ENCODE measurements around the gene CYP1B1. TPM values are rescaled to one million over a fixed set of nuclear protein-coding genes. Genes with fewer than 3 reads are reported as not detected.

CYP1B1 gene
- total and polyA plus RNA-seq, 2 of the 13 experiments (the other 11 are each of a cell fraction or from before 2014, with no cell fraction given): not detected

- no peak overlapping the region for H3K27ac ChIP-seq (ENCODE audit: extremely low read length, insufficient read depth, low read length)
- ATAC-seq (no peak), FAIRE-seq (no peak), DNase-seq (ENCODE audit: low spot score) (no peak)
- no TSS peak for BruUV-seq (replicated peaks)
- H4K20me1 ChIP-seq (ENCODE audit: insufficient read depth, low read length): no peaks in the 10 kb centered on the region
- in situ Hi-C loops (cut with HindIII; ENCODE audit: extremely low pct_ligation_motif_present, low pct_unique_long_range_greater_than_20kb) (no loop called here), intact Hi-C loops (cut with micrococcal nuclease; ENCODE audit: unreplicated experiment) (no loop called here)
- TF ChIP-seq CTCF (CRISPR knock-in tag; IDR thresholded peaks at IDR 0.05): no peak
- no peak for TF ChIP-seq ZNF18 (CRISPR knock-in tag; IDR thresholded peaks at IDR 0.05; ENCODE audit: insufficient replicate concordance)
- H2AFZ ChIP-seq (ENCODE audit: low read length): no peak overlapping the region
- no peaks in the 10 kb centered on the region for H3K4me1 ChIP-seq (ENCODE audit: insufficient read depth, low read length)
- 71% methylated on average over 4 of the region's 4 CpGs for WGBS (ENCODE audit: low lambda C conversion rate)
- no peaks in the 10 kb centered on the region for H3K79me2 ChIP-seq (ENCODE audit: insufficient read depth, low read length)
- H3K4me3 ChIP-seq (replicated peaks in 1 of 3; ENCODE audit: insufficient read depth in 1 of 3, low read depth in 2 of 3, low read length in 3 of 3): no peak overlapping the region
- no peaks in the 10 kb centered on the region for H3K36me3 ChIP-seq (replicated peaks in 1 of 2; ENCODE audit: control insufficient read depth in 1 of 2, insufficient read depth in 2 of 2, low read length in 2 of 2)
- no peak overlapping the region for H3K9ac ChIP-seq (ENCODE audit: insufficient read depth, low read depth, low read length)
- ChIA-PET POLR2A (no interaction called here), CTCF (ENCODE audit: low intra/inter-chr PET ratio, low total read pairs) (no interaction called here)
- H3K27me3 ChIP-seq (ENCODE audit: control insufficient read depth in 1 of 2, insufficient read depth in 2 of 2, low read length in 2 of 2): peaks cover 0 to 12% of the 10 kb centered on the region in 2 experiments; a peak in 3 of 5 replicates
- no peak overlapping the region for H3K4me2 ChIP-seq (ENCODE audit: low read depth, low read length)
- no peaks in the 10 kb centered on the region for H3K9me3 ChIP-seq (ENCODE audit: low read length)
Observed at GRCh38 chr2:38068234-38068633, 7.7 kb downstream of the CYP1B1 start.

- in situ Hi-C loops (cut with HindIII; ENCODE audit: extremely low pct_ligation_motif_present, low pct_unique_long_range_greater_than_20kb) (no loop called here), intact Hi-C loops (cut with micrococcal nuclease; ENCODE audit: unreplicated experiment) (no loop called here)
- ATAC-seq (no peak), FAIRE-seq (no peak), DNase-seq (ENCODE audit: low spot score) (no peak)
- Histone ChIP-seq H3K4me1 (ENCODE audit: insufficient read depth, low read length) (no peaks in the 10 kb centered on the region), H2AFZ (ENCODE audit: low read length) (no peak overlapping the region), H3K9me3 (ENCODE audit: low read length) (no peaks in the 10 kb centered on the region), H3K79me2 (ENCODE audit: insufficient read depth, low read length) (no peaks in the 10 kb centered on the region), H3K9ac (ENCODE audit: insufficient read depth, low read depth, low read length) (no peak overlapping the region), H3K4me3 (replicated peaks in 1 of 3; ENCODE audit: insufficient read depth in 1 of 3, low read depth in 2 of 3, low read length in 3 of 3) (no peak overlapping the region), H3K4me2 (ENCODE audit: low read depth, low read length) (no peak overlapping the region), H3K36me3 (replicated peaks in 1 of 2; ENCODE audit: control insufficient read depth in 1 of 2, insufficient read depth in 2 of 2, low read length in 2 of 2) (no peaks in the 10 kb centered on the region), H3K27ac (ENCODE audit: extremely low read length, insufficient read depth, low read length) (no peak overlapping the region), H3K27me3 (ENCODE audit: control insufficient read depth in 1 of 2, insufficient read depth in 2 of 2, low read length in 2 of 2) (peaks cover 0 to 12% of the 10 kb centered on the region in 2 experiments; a peak in 3 of 5 replicates), H4K20me1 (ENCODE audit: insufficient read depth, low read length) (no peaks in the 10 kb centered on the region)
- ChIA-PET POLR2A (no interaction called here), CTCF (ENCODE audit: low intra/inter-chr PET ratio, low total read pairs) (no interaction called here)
- no peak for TF ChIP-seq ZNF446 (CRISPR knock-in tag; IDR thresholded peaks at IDR 0.05)
- TF ChIP-seq ZNF878 (CRISPR knock-in tag; IDR thresholded peaks at IDR 0.05): no peak
- no peak for TF ChIP-seq SSRP1 (CRISPR knock-in tag; IDR thresholded peaks at IDR 0.05)
- TF ChIP-seq ZNF496 (CRISPR knock-in tag; IDR thresholded peaks at IDR 0.05; ENCODE audit: insufficient replicate concordance): no peak
- WGBS (ENCODE audit: low lambda C conversion rate): 33% methylated on average over 6 of the region's 6 CpGs
- BruUV-seq (replicated peaks): no TSS peak
Observed at GRCh38 chr2:38066421-38067115, 9.4 kb downstream of the CYP1B1 start.
